NK-92 treated with Interleukin-12 subunit alpha and Interleukin-12 subunit beta, amount 100 ng/mL, for 24 hours (cell line): Measurements from ENCODE around the gene EFNA4.

Experiments
- DNase-seq: peaks from one replicate; lab custom pipeline; 2025; lab: John Stamatoyannopoulos, UW

The EFNA4 gene

GRCh38 chr1:155051777-155052398 lies 11.7 kb upstream of the EFNA4 start:
- DNase-seq, result no peak

- no peak for DNase-seq
Measured at GRCh38 chr1:155052439-155053395, 10.8 kb upstream of the EFNA4 start.

- DNase-seq, result no peak
Measured at GRCh38 chr1:155053531-155054105, 9.9 kb upstream of the EFNA4 start.

- no peak for DNase-seq
Measured at GRCh38 chr1:155057104-155057503, 6.4 kb upstream of the EFNA4 start.

GRCh38 chr1:155057788-155058211 lies 5.7 kb upstream of the EFNA4 start:
- DNase-seq, result no peak

- no peak for DNase-seq
Measured at GRCh38 chr1:155060736-155061135, 2.8 kb upstream of the EFNA4 start.

- DNase-seq, result peak; percentile 71
Measured at GRCh38 chr1:155061381-155062150, 2.0 kb upstream of the EFNA4 start.

- DNase-seq, result no peak
Measured at GRCh38 chr1:155062151-155062686, 1.3 kb upstream of the EFNA4 start.

- peak; percentile 22 for DNase-seq
Measured at GRCh38 chr1:155062702-155063411, 683 bp upstream of the EFNA4 start.

- DNase-seq, result no peak
Measured at GRCh38 chr1:155064111-155064831, 731 bp downstream of the EFNA4 start.

- DNase-seq, result no peak
Measured at GRCh38 chr1:155064832-155065429, 1.4 kb downstream of the EFNA4 start.

- no peak for DNase-seq
Measured at GRCh38 chr1:155066777-155067176, 3.2 kb downstream of the EFNA4 start.

GRCh38 chr1:155068599-155068998 lies 5.1 kb downstream of the EFNA4 start:
- no peak for DNase-seq

- no peak for DNase-seq
Measured at GRCh38 chr1:155069551-155070157, 6.1 kb downstream of the EFNA4 start.

- no peak for DNase-seq
Measured at GRCh38 chr1:155070158-155070621, 6.7 kb downstream of the EFNA4 start.

- no peak for DNase-seq
Measured at GRCh38 chr1:155070721-155071569, 7.4 kb downstream of the EFNA4 start.

- no peak for DNase-seq
Measured at GRCh38 chr1:155071701-155072100, 8.2 kb downstream of the EFNA4 start.

- DNase-seq, result no peak
Measured at GRCh38 chr1:155072531-155073289, 9.2 kb downstream of the EFNA4 start.
